Measurements from ENCODE around the gene BPIFB6. TPM values are rescaled to one million over a fixed set of nuclear protein-coding genes. Genes with fewer than 3 reads are reported as not detected.

Gene BPIFB6
- total and polyA plus RNA-seq, 2 donors (not counting 3 experiments of a cell fraction or from before 2014, with no cell fraction given) = not detected

GRCh38 chr20:33030076-33030475 is 1.4 kb upstream of the BPIFB6 start:
- no peaks in the 10 kb centered on the region for H3K27me3 ChIP-seq (ENCODE audit: control insufficient read depth in 2 of 2, insufficient read depth in 2 of 2, low read length in 2 of 2)
- H3K4me3 ChIP-seq (replicated peaks in 1 of 3; ENCODE audit: insufficient read depth in 1 of 3, low read depth in 1 of 3, low read length in 3 of 3) = no peak overlapping the region
- intact Hi-C loops (cut with micrococcal nuclease) (no loop called here), dilution Hi-C loops (cut with MboI; ENCODE audit: extremely low pct_ligation_motif_present, low sequenced_read_pairs) (no loop called here)
- no peak overlapping the region for H3K9ac ChIP-seq (replicated peaks; ENCODE audit: extremely low read depth, insufficient read depth, low read length)
- H3K9me3 ChIP-seq (replicated peaks; ENCODE audit: control insufficient read depth, insufficient read depth, low read length) = no peaks in the 10 kb centered on the region
- ChIA-PET CTCF (no interaction called here), POLR2A (no interaction called here)
- no peaks in the 10 kb centered on the region for H4K20me1 ChIP-seq (replicated peaks; ENCODE audit: control insufficient read depth, extremely low read depth, insufficient read depth, low read length)
- no peaks in the 10 kb centered on the region for H3K4me1 ChIP-seq (ENCODE audit: control insufficient read depth, extremely low read depth, insufficient read depth, low read length)
- no TSS peak for BruUV-seq (replicated peaks)
- H2AFZ ChIP-seq (ENCODE audit: low read depth, low read length) = no peak overlapping the region
- no peak overlapping the region for H3K4me2 ChIP-seq (ENCODE audit: insufficient read depth, low read length)
- no peaks in the 10 kb centered on the region for H3K9me1 ChIP-seq (replicated peaks; ENCODE audit: control insufficient read depth, extremely low read depth, insufficient read depth, low read length)
- TF ChIP-seq POLR2AphosphoS5 (IDR thresholded peaks at IDR 0.05; ENCODE audit: insufficient read depth, low read depth, low read length) (no peak), MAX (IDR thresholded peaks at IDR 0.05; ENCODE audit: insufficient read depth, insufficient read length) (no peak), CTCF (IDR thresholded peaks at IDR 0.05; ENCODE audit: extremely low read depth in 1 of 2, insufficient read depth in 1 of 2, low read depth in 1 of 2, low read length in 2 of 2) (no peak), JUN (IDR thresholded peaks at IDR 0.05; ENCODE audit: borderline replicate concordance, insufficient read depth, insufficient read length, low read depth) (no peak), POLR2A (IDR thresholded peaks at IDR 0.05; ENCODE audit: low read depth, low read length) (no peak), EZH2 (IDR thresholded peaks at IDR 0.05; ENCODE audit: borderline replicate concordance, low read depth, low read length, severe bottlenecking) (no peak), FOS (IDR thresholded peaks at IDR 0.05; ENCODE audit: borderline replicate concordance, insufficient read depth, low read length) (no peak), GATA2 (IDR thresholded peaks at IDR 0.05; ENCODE audit: insufficient read depth, insufficient read length, low read depth, low read length) (no peak), MYC (IDR thresholded peaks at IDR 0.05; ENCODE audit: low read depth, low read length) (no peak)
- DNase-seq (ENCODE audit: low read depth, low spot score) = no peak
- no peaks in the 10 kb centered on the region for H3K79me2 ChIP-seq (ENCODE audit: control insufficient read depth, insufficient read depth, low read length)
- no peak for FAIRE-seq
- H3K27ac ChIP-seq (ENCODE audit: insufficient read depth, low read depth, low read length) = no peak overlapping the region
- no peaks in the 10 kb centered on the region for H3K36me3 ChIP-seq (ENCODE audit: control insufficient read depth in 2 of 2, extremely low read depth in 1 of 2, insufficient read depth in 2 of 2, low read length in 2 of 2)

All from endothelial cell of umbilical vein (primary cell).